PC-3 (cell line): ENCODE results near the gene METTL16.
"Not testable (repeated sequence)": the region's sequence is repeated elsewhere in the genome, so short reads cannot be mapped to it uniquely, and the experiment has no call there.

Source experiments
- EZH2phosphoT487 ChIP-seq: fragments of 300-600 bp; sonication (generic); IDR thresholded peaks from 2 replicates; pipeline ENCODE4 v1.6.1; 2018; ENCODE audit warnings: mild to moderate bottlenecking, antibody characterized with exemption, low read length, borderline replicate concordance
- TF ChIP-seq, protein P1 (sequence below): fragments of 300-600 bp; sonication (generic); conservative IDR thresholded peaks from 2 replicates; pipeline ENCODE4 v1.5.1; 2017; ENCODE audit warnings: antibody characterized with exemption, low read depth, mild to moderate bottlenecking, low read length

DNA sequence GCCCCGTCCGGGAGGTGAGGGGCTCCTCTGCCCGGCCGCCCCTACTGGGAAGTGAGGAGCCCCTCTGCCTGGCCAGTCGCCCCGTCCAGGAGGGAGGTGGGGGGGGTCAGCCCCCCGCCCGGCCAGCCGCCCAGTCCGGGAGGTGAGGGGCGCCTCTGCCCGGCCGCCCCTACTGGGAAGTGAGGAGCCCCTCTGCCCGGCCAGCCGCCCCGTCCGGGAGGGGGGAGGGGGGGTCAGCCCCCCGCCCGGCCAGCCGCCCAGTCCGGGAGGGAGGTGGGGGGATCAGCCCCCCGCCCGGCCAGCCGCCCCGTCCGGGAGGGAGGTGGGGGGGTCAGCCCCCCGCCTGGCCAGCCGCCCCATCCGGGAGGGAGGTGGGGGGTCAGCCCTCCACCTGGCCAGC lies 64.2 kb downstream of the METTL16 start:
- TF ChIP-seq, protein P1, sequence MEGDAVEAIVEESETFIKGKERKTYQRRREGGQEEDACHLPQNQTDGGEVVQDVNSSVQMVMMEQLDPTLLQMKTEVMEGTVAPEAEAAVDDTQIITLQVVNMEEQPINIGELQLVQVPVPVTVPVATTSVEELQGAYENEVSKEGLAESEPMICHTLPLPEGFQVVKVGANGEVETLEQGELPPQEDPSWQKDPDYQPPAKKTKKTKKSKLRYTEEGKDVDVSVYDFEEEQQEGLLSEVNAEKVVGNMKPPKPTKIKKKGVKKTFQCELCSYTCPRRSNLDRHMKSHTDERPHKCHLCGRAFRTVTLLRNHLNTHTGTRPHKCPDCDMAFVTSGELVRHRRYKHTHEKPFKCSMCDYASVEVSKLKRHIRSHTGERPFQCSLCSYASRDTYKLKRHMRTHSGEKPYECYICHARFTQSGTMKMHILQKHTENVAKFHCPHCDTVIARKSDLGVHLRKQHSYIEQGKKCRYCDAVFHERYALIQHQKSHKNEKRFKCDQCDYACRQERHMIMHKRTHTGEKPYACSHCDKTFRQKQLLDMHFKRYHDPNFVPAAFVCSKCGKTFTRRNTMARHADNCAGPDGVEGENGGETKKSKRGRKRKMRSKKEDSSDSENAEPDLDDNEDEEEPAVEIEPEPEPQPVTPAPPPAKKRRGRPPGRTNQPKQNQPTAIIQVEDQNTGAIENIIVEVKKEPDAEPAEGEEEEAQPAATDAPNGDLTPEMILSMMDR, result not testable (repeated sequence)
- TF ChIP-seq EZH2phosphoT487, result not testable (repeated sequence)
